GM08714 (cell line): ENCODE measurements around the gene ZDHHC17.

Source experiments
- H3K4me3 ChIP-seq: fragments of 200-500 bp; sonication (Bioruptor generic); 2 replicates; pipeline ENCODE4 v1.5.1; 2014; ENCODE audit warnings: mild to moderate bottlenecking, low read length, inconsistent platforms
- ZNF274 ChIP-seq: IDR thresholded peaks from 2 replicates; pipeline ENCODE4 v1.6.1; 2012; ENCODE audit warnings: mild to moderate bottlenecking, low read depth, low read length

Gene ZDHHC17

GRCh38 chr12:76898442-76898841, 134.5 kb downstream of the ZDHHC17 start:
- H3K4me3 ChIP-seq: no peak overlapping the region
- TF ChIP-seq ZNF274: no peak

GRCh38 chr12:76899522-76899921, 135.6 kb downstream of the ZDHHC17 start:
- no peak overlapping the region for H3K4me3 ChIP-seq
- no peak for TF ChIP-seq ZNF274

- no peak overlapping the region for H3K4me3 ChIP-seq
- TF ChIP-seq ZNF274: no peak
Observed at GRCh38 chr12:76901628-76902380, 137.9 kb downstream of the ZDHHC17 start.
